K562 (cell line): ENCODE measurements around the gene MAN2A1.

Experiments used
- CBX8 ChIP-seq: fragments of 200-600 bp; sonication (generic); IDR thresholded peaks from 2 replicates; pipeline ENCODE4 v1.6.1; 2012; ENCODE audit warnings: borderline replicate concordance, mixed run types, low read depth, mild to moderate bottlenecking, moderate library complexity, mixed read lengths, low read length, control low read depth, inconsistent platforms; ENCODE audit not compliant: poor library complexity, severe bottlenecking; ENCODE audit errors: extremely low read depth
- JUNB ChIP-seq: fragments of 450-650 bp; formaldehyde crosslinking; conservative IDR thresholded peaks from 2 replicates; pipeline ENCODE4 v1.4.0; 2020; ENCODE audit warnings: mild to moderate bottlenecking
- PATZ1 ChIP-seq: fragments of 250-450 bp; sonication (Bioruptor Pico); IDR thresholded peaks from 2 replicates; pipeline ENCODE4 v1.5.0; 2020; ENCODE audit warnings: mild to moderate bottlenecking, borderline replicate concordance
- RCOR1 ChIP-seq, 2 experiments: IDR thresholded peaks; 2 replicates each; pipeline ENCODE4 v1.6.1; 2012; ENCODE audit warnings: low read depth in 2 of 2, low read length in 2 of 2, borderline replicate concordance in 1 of 2, improper control_type of control experiment in 1 of 2
- SP2 ChIP-seq: IDR thresholded peaks from 2 replicates; pipeline ENCODE4 v1.6.1; 2011; ENCODE audit warnings: mild to moderate bottlenecking, low read depth, low read length, moderate library complexity; ENCODE audit not compliant: poor library complexity, severe bottlenecking; ENCODE audit errors: extremely low read depth
- ZNF146 ChIP-seq: IDR thresholded peaks from one replicate; pipeline ENCODE4 v1.6.1; 2018; ENCODE audit warnings: missing compliant biosample characterization; ENCODE audit not compliant: unreplicated experiment
- ZNF324 ChIP-seq: fragments of 250-450 bp; sonication (Bioruptor Pico); IDR thresholded peaks from 2 replicates; pipeline ENCODE4 v1.4.0; 2020; ENCODE audit warnings: mild to moderate bottlenecking
- TF ChIP-seq, protein P1 (sequence below), 3 experiments: IDR thresholded peaks in 2 of 3; conservative IDR thresholded peaks in 1 of 3; 2 replicates each; pipeline ENCODE4 v1.5.1; 2011 to 2012; ENCODE audit warnings: low read length in 3 of 3, mild to moderate bottlenecking in 3 of 3, control low read depth in 2 of 3, improper control_type of control experiment in 1 of 3, inconsistent platforms in 1 of 3, low read depth in 1 of 3, mixed read lengths in 1 of 3, moderate library complexity in 1 of 3; ENCODE audit not compliant: insufficient read depth in 2 of 3
- TF ChIP-seq, protein P2 (sequence below), 2 experiments: fragments of 450-650 bp; formaldehyde crosslinking in 1 of 2; IDR thresholded peaks; 2 replicates each; pipeline versions ENCODE4 v1.4.0 to v1.6.1; 2014 to 2020; ENCODE audit warnings: mild to moderate bottlenecking in 2 of 2, borderline replicate concordance in 1 of 2, low read depth in 1 of 2

DNA sequence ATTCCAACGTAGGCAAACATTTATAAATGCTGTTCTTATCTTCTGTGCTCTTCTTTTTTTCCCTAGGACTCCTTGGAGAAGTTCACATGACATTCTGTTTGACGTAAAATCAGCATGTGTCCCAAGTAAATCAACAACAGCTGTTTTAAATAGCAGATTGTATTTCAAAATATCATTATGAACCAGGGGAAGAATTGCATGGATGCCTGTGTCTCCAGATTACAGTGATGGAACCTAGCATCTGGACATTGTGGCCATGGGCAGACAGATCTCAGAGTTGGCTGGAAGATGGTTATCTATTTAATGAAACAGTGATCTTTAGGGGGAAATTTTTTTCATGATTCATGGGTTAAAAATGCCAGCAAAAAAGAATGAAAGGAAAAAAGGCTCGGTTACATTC, 222.0 kb downstream of the MAN2A1 start:
- TF ChIP-seq ZNF146 = no peak
- no peak for TF ChIP-seq SP2
- TF ChIP-seq, protein P1, sequence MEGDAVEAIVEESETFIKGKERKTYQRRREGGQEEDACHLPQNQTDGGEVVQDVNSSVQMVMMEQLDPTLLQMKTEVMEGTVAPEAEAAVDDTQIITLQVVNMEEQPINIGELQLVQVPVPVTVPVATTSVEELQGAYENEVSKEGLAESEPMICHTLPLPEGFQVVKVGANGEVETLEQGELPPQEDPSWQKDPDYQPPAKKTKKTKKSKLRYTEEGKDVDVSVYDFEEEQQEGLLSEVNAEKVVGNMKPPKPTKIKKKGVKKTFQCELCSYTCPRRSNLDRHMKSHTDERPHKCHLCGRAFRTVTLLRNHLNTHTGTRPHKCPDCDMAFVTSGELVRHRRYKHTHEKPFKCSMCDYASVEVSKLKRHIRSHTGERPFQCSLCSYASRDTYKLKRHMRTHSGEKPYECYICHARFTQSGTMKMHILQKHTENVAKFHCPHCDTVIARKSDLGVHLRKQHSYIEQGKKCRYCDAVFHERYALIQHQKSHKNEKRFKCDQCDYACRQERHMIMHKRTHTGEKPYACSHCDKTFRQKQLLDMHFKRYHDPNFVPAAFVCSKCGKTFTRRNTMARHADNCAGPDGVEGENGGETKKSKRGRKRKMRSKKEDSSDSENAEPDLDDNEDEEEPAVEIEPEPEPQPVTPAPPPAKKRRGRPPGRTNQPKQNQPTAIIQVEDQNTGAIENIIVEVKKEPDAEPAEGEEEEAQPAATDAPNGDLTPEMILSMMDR (IDR thresholded peaks at IDR 0.05 in 2 of 3, conservative IDR thresholded peaks at IDR 0.05 in 1 of 3; ENCODE audit: insufficient read depth in 2 of 3, low read depth in 1 of 3, low read length in 3 of 3) = no peak
- TF ChIP-seq, protein P2, sequence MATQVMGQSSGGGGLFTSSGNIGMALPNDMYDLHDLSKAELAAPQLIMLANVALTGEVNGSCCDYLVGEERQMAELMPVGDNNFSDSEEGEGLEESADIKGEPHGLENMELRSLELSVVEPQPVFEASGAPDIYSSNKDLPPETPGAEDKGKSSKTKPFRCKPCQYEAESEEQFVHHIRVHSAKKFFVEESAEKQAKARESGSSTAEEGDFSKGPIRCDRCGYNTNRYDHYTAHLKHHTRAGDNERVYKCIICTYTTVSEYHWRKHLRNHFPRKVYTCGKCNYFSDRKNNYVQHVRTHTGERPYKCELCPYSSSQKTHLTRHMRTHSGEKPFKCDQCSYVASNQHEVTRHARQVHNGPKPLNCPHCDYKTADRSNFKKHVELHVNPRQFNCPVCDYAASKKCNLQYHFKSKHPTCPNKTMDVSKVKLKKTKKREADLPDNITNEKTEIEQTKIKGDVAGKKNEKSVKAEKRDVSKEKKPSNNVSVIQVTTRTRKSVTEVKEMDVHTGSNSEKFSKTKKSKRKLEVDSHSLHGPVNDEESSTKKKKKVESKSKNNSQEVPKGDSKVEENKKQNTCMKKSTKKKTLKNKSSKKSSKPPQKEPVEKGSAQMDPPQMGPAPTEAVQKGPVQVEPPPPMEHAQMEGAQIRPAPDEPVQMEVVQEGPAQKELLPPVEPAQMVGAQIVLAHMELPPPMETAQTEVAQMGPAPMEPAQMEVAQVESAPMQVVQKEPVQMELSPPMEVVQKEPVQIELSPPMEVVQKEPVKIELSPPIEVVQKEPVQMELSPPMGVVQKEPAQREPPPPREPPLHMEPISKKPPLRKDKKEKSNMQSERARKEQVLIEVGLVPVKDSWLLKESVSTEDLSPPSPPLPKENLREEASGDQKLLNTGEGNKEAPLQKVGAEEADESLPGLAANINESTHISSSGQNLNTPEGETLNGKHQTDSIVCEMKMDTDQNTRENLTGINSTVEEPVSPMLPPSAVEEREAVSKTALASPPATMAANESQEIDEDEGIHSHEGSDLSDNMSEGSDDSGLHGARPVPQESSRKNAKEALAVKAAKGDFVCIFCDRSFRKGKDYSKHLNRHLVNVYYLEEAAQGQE (IDR thresholded peaks at IDR 0.05; ENCODE audit: borderline replicate concordance) = no peak
- TF ChIP-seq, protein P2 (CRISPR knock-in tag; IDR thresholded peaks at IDR 0.05; ENCODE audit: low read depth) = no peak
- TF ChIP-seq CBX8 = no peak
- no peak for TF ChIP-seq PATZ1 (CRISPR knock-in tag)
- no peak for TF ChIP-seq ZNF324 (CRISPR knock-in tag)
- no peak for TF ChIP-seq RCOR1 (IDR thresholded peaks at IDR 0.05; ENCODE audit: borderline replicate concordance in 1 of 2, low read depth in 2 of 2, low read length in 2 of 2)
- no peak for TF ChIP-seq JUNB (CRISPR knock-in tag)
